Activated T-cell treated with anti-CD3 and anti-CD28 coated beads for 1 hour (primary cell): ENCODE results near the gene MRPL24.

Experiments
- DNase-seq: peaks from one replicate; pipeline ENCODE4 v3.0.0-alpha.2; 2020; ENCODE audit warnings: low read depth

Gene MRPL24

GRCh38 chr1:156691665-156692440 is 49.0 kb downstream of the MRPL24 start:
- no peak for DNase-seq

DNA sequence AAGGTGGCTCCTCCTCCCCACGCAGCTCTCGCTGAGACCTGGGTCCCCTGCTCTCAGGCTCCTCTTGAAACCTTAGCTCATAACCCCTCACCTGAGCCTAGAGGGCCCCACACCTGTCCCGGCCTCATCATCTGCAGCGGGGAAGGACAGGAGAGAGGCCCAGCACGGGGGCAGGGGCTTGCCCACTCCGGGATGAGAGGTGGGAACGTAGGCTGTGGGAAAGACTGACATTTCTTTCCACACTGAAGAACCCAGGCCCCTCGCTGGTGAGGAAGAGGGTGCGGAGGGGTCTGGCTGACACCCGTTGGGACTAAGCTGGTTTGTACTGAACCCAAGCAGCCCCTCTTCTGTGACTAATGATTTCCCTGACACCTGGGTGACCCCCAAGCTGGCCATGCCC is 49.7 kb downstream of the MRPL24 start:
- no peak for DNase-seq

DNA sequence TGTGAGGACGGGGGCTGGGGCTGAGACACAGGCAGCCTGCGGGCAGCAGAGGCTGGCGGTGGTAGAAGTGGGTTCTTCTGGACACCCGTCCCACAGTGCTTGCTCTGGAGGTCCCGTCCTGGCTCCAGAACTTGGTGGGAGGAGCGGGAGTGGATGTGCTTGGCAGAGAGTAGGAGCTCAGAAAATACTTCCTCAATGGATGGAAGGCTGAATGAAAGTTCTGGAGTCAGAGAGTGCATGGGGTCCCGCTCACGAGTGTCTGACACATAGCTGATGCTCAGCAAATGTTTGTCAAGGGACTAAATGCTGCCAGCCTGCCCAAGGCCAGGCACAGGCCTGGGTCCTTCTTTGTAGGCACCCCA is 50.2 kb downstream of the MRPL24 start:
- DNase-seq, result no peak

GRCh38 chr1:156689953-156690674 is 50.8 kb downstream of the MRPL24 start:
- no peak for DNase-seq

- peak; percentile 64 for DNase-seq
Observed at GRCh38 chr1:156689035-156689952, 51.6 kb downstream of the MRPL24 start.
